GM19025 (cell line): ENCODE data around the gene AKNAD1.
A peak's percentile ranks its signal among the peaks of the same experiment; 100 is the strongest.
"Not testable (repeated sequence)": the region's sequence is repeated elsewhere in the genome, so short reads cannot be mapped to it uniquely, and the experiment has no call there.

Experiments used
- ATAC-seq: cut with Tn5 transposase; IDR thresholded peaks from one replicate; pipeline ENCODE4 v1.9.1; 2021; ENCODE audit warnings: mild to moderate bottlenecking, low read depth, moderate library complexity; ENCODE audit not compliant: unreplicated experiment

The AKNAD1 gene

GRCh38 chr1:108856994-108857393 is at the start of gene AKNAD1:
Gene AKNAD1, minus strand, starts transcription at chr1:108857094. Its CDS starts 4,430 bp downstream, at chr1:108852664.
- ATAC-seq, result no peak

DNA sequence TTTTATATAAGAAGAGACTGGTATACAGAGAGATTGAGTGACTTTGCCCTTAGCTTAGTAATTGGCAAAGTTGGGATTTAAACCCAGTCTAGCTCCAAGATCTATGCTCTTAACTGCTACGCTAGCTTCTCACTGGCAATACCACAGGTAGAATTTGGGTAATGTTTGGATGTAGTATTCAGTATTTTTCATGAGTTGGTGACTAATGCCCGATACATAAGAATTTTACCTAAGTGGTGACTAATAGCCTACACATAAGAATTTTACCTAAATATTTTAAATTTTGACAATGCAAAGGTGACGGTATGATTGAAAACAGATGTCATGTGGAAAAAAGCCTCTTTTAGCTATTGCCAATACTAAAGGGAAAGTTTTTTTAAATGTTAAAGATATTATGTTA is 44.2 kb upstream of the AKNAD1 start:
- ATAC-seq, result no peak

- peak; percentile 60 for ATAC-seq
Measured at GRCh38 chr1:108897865-108898720, 41.2 kb upstream of the AKNAD1 start.

- no peak for ATAC-seq
Measured at GRCh38 chr1:108896146-108897145, 39.6 kb upstream of the AKNAD1 start.

DNA sequence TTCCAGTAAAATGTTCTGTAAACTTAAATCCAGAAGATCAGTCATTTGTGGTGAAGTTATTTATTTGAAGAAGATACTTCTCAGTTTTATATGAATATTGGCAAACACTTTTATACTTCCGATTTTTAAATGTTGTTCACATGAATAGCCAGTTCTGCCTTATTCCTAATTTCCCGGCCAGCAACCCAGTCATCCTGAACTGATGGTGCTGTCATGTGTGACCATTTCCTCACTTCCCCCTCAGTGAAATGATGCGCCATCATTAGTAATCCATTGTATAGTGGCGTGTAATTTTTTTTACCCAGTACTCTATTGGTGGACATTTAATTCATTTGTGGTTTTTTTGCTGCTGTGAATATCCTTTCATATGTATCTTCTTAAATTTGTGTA is 36.2 kb upstream of the AKNAD1 start:
- ATAC-seq, result no peak

DNA sequence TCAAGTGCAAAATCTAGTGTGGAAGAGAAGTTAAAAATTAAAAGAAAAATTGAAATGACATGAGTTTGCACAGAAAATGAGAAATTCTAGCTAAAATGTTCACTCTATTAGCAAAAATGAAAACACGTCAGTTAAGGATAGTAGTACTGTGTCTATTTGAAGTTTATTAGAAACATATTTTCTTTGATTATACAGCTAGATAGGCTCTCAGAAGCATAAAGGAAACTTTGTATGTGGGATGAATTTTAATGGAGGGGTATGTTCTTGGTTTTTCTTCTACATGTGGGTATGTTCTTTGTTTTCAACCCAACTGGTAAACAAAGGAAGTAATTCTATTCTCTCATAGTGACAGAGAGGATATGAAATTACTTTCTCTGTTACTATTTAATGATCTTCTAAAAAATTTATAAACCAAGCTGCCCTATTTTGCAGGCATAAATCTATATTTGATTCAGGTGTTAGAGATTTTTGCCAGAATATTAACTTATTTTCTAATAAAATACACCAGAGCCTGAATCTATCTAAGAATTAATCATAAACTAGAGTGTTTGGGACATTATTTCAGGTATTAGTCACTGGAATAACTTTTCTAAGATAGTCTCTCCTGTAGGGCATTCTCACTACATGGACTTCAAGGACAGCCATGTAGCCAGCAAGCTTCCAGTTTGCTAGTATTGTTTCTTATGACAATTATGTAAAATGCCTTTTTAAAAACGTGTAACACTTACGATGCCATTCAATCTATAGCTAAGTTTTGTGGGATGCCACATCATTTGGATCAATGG is 35.7 kb upstream of the AKNAD1 start:
- no peak for ATAC-seq

DNA sequence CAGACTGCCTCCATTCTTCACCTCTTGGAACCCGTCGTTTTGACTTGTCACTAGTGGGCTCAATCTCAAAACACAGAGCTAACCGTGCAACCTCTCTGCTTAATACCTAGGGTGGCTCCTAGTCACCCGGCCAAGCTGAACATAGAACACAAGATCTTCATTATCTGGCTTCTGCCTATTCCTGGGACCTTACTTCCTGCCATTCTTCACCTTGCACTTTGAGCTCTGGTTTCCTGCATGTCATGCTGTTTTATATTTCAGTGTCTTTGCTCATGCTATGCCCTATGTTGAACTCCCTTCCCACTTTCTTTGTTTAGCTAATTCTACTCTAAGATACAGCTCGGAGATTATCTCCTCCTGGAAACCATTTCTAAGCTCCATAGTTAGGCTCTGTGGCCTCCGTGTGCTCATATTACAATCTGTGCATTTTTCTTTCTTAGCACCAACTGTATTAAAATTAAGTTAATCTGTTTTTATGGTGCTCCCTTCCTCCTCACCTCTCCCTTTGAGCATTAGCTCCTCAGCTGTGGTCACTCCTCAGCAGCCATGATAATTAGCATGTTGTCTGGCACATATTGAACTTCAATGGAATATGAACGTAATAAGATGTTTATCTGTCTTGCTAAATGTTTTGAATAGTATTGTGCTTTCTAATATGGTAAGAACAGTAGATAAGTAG is 33.0 kb upstream of the AKNAD1 start:
- ATAC-seq, result no peak

DNA sequence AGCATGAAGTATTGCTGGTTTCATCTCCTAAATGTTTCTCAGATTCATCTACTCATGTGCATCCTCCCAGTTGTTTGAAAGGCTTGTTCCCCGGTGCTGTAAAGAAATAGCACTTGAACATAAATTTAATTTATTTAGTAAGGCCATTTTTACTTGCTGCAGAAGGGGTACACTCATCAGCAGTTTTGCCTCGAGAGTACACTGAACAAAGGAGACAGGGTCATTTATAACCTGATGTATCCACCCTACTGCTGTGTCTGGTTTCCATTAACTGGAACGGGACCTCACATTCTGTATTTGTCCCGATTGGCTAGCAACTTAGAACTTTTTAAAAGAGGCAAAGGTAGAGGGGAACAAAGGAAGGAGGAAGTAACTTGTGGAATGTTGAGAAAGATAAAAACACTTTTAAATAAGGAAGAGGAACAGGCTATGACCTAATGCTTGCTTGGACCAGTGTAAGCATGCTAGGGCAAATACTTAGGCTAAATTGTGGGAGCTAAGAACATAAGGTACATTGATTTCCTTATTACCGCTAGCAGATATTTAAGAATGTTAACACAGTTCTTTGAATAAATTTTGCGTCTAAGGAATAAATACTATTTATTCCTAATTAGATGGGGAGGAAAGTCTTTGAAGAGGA is 32.2 kb upstream of the AKNAD1 start:
- not testable (repeated sequence) for ATAC-seq

GRCh38 chr1:108886292-108886691 is 29.4 kb upstream of the AKNAD1 start:
- no peak for ATAC-seq

DNA sequence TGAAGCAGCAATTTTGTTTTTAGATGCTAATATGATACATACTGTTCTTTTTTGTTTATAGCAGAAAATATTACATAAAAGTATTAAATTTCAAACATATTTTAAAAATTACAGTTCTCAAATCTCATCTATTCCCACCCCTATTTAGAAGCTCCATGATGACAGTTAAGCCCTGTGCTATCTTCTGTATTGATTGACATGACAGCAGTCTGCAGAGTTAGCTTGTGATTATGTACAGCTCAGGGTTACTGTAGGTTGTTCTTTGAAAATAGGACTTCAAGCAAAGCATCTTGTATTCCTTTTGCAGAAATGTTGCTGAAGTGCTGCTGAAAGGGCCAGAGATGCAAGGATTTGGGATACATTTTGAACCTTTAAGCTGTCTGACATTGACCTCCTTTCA is 28.1 kb upstream of the AKNAD1 start:
- no peak for ATAC-seq

DNA sequence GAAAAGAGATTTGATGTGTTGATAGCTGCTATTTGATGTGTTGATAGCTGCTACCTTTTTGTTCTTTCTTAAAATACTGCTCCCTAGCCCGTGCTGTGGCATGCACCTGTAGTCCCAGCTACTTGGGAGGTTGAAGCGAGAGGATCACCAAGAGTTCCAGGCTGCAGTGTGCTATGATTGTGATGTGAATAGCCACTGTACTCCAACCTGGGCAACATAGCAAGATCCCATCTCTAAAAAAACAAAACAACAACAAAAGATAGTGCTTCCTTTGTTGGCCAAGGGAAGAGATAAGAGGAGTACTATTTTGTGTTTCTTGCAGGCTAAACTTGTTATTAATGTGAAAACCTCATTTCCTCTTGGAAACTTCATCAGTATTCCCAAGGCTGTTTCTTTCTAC is 25.9 kb upstream of the AKNAD1 start:
- ATAC-seq, result no peak

GRCh38 chr1:108881369-108881768 is 24.5 kb upstream of the AKNAD1 start:
- no peak for ATAC-seq

- ATAC-seq, result no peak
Measured at GRCh38 chr1:108880850-108881249, 24.0 kb upstream of the AKNAD1 start.

DNA sequence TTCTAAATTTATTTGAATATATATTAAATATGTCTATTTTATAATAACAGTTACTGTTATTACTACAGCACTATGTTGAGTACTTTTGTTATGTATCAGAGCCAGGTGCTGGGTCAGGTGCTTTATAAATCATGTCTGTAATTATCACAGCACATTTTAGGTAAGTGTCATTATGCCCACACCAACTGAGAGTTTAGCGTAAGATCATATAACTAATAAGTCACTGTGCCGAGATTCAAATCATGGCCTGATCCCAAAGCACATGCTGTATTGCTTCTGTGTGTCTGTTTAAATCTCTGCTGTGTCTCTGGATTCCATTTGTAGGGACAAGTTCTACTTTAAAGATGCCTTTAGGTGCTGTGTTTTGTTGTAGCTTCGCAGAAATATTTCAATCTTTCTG is 21.8 kb upstream of the AKNAD1 start:
- ATAC-seq, result no peak

DNA sequence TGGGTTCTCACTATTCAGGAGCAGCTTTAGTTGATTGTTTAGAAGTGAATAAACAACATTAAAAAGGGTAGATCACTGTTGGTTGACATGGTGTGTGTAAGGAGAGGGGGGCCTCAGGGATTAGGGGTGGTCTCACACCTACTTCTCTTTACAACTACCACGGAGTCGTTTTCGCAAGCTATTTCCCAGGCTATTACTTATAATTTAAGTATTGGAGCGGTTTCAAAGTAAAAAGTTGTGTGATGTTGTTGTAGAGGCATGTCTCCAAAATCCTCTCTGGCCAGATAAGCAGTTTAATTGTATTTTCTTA is 21.2 kb upstream of the AKNAD1 start:
- no peak for ATAC-seq

DNA sequence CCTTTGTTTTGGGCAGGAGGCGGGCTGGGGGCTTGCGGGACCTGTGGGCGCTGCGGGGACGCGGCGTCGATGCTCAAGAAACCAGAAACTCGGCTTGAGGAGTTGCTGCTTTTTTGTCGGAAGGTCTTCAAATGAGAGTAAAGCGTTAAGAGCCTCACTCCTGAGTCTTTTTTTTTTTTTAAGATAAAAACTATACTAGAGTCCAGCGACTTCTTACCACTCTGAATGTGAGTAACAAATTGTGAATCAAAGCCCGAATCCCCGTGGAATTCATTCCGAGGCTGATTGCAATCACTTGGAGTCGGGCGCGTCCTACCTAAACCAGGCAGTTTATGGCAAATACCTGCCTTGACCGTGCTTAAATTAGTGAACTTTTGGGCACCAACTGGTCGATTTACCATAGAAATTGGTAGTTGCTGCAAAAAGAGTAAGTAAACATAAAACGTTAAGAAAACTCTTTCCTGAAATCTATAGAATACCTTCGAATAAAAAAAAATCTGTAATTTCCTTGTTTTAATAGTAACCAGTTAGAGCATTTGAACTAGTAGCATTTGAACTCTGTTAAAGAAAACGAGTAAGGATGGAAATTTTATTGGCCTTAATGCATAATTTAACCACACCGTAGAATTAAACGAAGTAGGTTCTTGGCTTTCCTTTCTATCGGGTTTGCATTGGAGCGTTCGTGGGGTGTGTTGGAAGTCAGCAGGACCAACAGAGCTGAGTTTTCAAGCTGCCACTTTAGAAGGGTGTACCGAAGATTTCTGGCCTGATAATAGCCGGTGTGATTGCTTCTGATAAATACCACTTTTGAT is 20.7 kb upstream of the AKNAD1 start:
- no peak for ATAC-seq

- ATAC-seq, result no peak
Measured at GRCh38 chr1:108871050-108871724, 14.3 kb upstream of the AKNAD1 start.

- ATAC-seq, result no peak
Measured at GRCh38 chr1:108865316-108865910, 8.5 kb upstream of the AKNAD1 start.
